Loucy (cell line): Measurements from ENCODE around the gene THEM5.

ENCODE experiments used
- EZH2phosphoT487 ChIP-seq: fragments of 200-600 bp; IDR thresholded peaks from 2 replicates; pipeline ENCODE4 v1.6.1; 2018; ENCODE audit warnings: antibody characterized with exemption, mild to moderate bottlenecking, moderate library complexity, borderline replicate concordance
- TF ChIP-seq, protein P1 (sequence below): fragments of 200-600 bp; sonication (generic); conservative IDR thresholded peaks from 2 replicates; pipeline ENCODE4 v1.5.1; 2014; ENCODE audit warnings: mild to moderate bottlenecking, antibody characterized with exemption, low read length

DNA sequence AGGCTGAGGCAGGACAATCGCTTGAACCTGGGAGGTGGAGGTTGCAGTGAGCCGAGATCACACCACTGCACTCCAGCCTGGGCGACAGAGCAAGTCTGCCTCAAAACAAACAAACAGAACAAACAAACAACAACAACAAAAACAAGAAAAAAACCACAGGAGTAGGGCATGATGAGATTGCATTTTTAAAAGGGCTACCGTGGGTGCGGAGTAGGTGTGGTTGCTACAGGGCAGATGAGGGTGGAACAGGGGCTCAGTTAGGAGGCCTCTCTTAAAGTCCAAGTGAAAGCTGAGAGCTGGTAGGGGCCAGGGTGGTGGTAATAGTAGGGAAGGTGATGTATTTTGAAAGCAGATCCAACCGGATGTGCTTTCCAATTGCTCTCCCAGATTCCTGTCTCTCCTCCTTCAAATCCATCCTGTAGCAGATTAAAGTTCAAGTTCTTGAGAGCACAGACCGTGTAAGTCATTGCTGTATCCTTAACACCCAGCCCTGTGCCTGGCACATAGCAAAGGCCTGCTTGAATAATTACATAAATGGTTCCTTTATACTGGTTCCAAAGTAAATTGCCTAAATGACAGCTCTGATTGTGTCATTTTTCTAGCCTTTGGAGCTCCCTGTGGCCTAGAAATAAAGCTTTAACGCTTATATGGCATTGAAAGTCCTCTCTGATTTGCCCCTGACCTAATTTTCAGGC, 44.1 kb downstream of the THEM5 start:
- TF ChIP-seq, protein P1, sequence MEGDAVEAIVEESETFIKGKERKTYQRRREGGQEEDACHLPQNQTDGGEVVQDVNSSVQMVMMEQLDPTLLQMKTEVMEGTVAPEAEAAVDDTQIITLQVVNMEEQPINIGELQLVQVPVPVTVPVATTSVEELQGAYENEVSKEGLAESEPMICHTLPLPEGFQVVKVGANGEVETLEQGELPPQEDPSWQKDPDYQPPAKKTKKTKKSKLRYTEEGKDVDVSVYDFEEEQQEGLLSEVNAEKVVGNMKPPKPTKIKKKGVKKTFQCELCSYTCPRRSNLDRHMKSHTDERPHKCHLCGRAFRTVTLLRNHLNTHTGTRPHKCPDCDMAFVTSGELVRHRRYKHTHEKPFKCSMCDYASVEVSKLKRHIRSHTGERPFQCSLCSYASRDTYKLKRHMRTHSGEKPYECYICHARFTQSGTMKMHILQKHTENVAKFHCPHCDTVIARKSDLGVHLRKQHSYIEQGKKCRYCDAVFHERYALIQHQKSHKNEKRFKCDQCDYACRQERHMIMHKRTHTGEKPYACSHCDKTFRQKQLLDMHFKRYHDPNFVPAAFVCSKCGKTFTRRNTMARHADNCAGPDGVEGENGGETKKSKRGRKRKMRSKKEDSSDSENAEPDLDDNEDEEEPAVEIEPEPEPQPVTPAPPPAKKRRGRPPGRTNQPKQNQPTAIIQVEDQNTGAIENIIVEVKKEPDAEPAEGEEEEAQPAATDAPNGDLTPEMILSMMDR = no peak
- no peak for TF ChIP-seq EZH2phosphoT487
